NCI-H2107 treated with DMSO at 0.1 percent for 48 hours (cell line): ENCODE measurements around the gene FOXP1.
"Not testable (repeated sequence)": the region's sequence is repeated elsewhere in the genome, so short reads cannot be mapped to it uniquely, and the experiment has no call there.

Experiments
- DNase-seq: peaks from one replicate; lab custom pipeline; 2025; ENCODE audit not compliant: unreplicated experiment; lab: John Stamatoyannopoulos, UW

Gene FOXP1

GRCh38 chr3:70975981-70976380, 607.5 kb downstream of the FOXP1 start:
- DNase-seq: not testable (repeated sequence)

GRCh38 chr3:70974747-70975146, 608.8 kb downstream of the FOXP1 start:
- DNase-seq: no peak

GRCh38 chr3:70973558-70973957, 610.0 kb downstream of the FOXP1 start:
- DNase-seq: no peak

GRCh38 chr3:70972855-70973254, 610.7 kb downstream of the FOXP1 start:
- no peak for DNase-seq

- no peak for DNase-seq
These were observed 612.6 kb downstream of the FOXP1 start for GRCh38 chr3:70970952-70971351.

GRCh38 chr3:70970171-70970570, 613.4 kb downstream of the FOXP1 start:
- no peak for DNase-seq

- DNase-seq: no peak
These were observed 619.9 kb downstream of the FOXP1 start for GRCh38 chr3:70963431-70964275.

- DNase-seq: no peak
These were observed 623.8 kb downstream of the FOXP1 start for GRCh38 chr3:70959506-70960291.

GRCh38 chr3:70952033-70952747, 631.3 kb downstream of the FOXP1 start:
- no peak for DNase-seq

GRCh38 chr3:70951316-70951715, 632.2 kb downstream of the FOXP1 start:
- no peak for DNase-seq

- no peak for DNase-seq
These were observed 635.9 kb downstream of the FOXP1 start for GRCh38 chr3:70947579-70947978.

- DNase-seq: no peak
These were observed 639.6 kb downstream of the FOXP1 start for GRCh38 chr3:70943886-70944285.

- DNase-seq: no peak
These were observed 650.3 kb downstream of the FOXP1 start for GRCh38 chr3:70933105-70933810.

GRCh38 chr3:70930066-70930465, 653.5 kb downstream of the FOXP1 start:
- no peak for DNase-seq

GRCh38 chr3:70927239-70927638, 656.3 kb downstream of the FOXP1 start:
- DNase-seq: no peak

- no peak for DNase-seq
These were observed 656.7 kb downstream of the FOXP1 start for GRCh38 chr3:70926835-70927234.

- no peak for DNase-seq
These were observed 663.9 kb downstream of the FOXP1 start for GRCh38 chr3:70919661-70920060.

GRCh38 chr3:70919091-70919490, 664.4 kb downstream of the FOXP1 start:
- DNase-seq: no peak

- DNase-seq: no peak
These were observed 667.0 kb downstream of the FOXP1 start for GRCh38 chr3:70916375-70917055.

- DNase-seq: no peak
These were observed 668.7 kb downstream of the FOXP1 start for GRCh38 chr3:70914862-70915261.
